Measurements from ENCODE around the gene TBC1D22A.

Gene TBC1D22A

DNA sequence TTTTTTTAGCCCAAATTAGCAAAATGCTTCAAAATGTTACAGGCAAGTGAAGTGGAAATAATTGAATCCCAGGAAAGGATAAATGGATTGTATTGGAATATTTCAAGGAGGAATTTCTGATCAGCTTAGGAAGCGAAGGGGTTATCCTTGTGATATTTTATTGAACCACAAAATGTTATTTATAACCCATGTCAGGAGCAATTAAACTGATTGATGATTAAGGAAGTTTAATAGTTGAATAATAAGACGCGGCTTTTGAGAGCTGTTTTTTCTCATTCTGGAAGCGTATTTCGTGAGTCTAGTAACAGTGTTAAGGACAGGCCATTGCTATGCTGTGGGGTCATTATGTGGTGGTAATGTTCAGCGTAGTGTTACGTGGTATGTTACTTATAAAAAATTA lies 192.3 kb downstream of the TBC1D22A start:
- H3F3A ChIP-seq (ENCODE audit: insufficient read depth, low read length) = no peaks in the 10 kb centered on the region
- TF ChIP-seq, protein P1, sequence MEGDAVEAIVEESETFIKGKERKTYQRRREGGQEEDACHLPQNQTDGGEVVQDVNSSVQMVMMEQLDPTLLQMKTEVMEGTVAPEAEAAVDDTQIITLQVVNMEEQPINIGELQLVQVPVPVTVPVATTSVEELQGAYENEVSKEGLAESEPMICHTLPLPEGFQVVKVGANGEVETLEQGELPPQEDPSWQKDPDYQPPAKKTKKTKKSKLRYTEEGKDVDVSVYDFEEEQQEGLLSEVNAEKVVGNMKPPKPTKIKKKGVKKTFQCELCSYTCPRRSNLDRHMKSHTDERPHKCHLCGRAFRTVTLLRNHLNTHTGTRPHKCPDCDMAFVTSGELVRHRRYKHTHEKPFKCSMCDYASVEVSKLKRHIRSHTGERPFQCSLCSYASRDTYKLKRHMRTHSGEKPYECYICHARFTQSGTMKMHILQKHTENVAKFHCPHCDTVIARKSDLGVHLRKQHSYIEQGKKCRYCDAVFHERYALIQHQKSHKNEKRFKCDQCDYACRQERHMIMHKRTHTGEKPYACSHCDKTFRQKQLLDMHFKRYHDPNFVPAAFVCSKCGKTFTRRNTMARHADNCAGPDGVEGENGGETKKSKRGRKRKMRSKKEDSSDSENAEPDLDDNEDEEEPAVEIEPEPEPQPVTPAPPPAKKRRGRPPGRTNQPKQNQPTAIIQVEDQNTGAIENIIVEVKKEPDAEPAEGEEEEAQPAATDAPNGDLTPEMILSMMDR (IDR thresholded peaks at IDR 0.05; ENCODE audit: low read length) = no peak
- TF ChIP-seq EZH2 (IDR thresholded peaks at IDR 0.05; ENCODE audit: borderline replicate concordance, low read length) = no peak
- no peaks in the 10 kb centered on the region; the same call in 1 of the 2 replicates for H3K79me2 ChIP-seq (ENCODE audit: insufficient read depth, low read length)
- no peak overlapping the region for H3K27ac ChIP-seq (ENCODE audit: low read depth, low read length, poor library complexity, severe bottlenecking)
- no peaks in the 10 kb centered on the region for H3K4me1 ChIP-seq (ENCODE audit: insufficient read depth, low read length, severe bottlenecking)
- no peaks in the 10 kb centered on the region for H3K9me2 ChIP-seq (ENCODE audit: low read depth, low read length)
- H3K9me3 ChIP-seq (ENCODE audit: low read length) = no peaks in the 10 kb centered on the region
- no peaks in the 10 kb centered on the region for H3K27me3 ChIP-seq (ENCODE audit: insufficient read depth, low read length)
- no peak overlapping the region for H2AFZ ChIP-seq (ENCODE audit: low read length)
- no peaks in the 10 kb centered on the region for H4K20me1 ChIP-seq (ENCODE audit: insufficient read depth, low read length)
- no peaks in the 10 kb centered on the region for H3K36me3 ChIP-seq (ENCODE audit: insufficient read depth, low read length)
- H3K9ac ChIP-seq (ENCODE audit: low read length) = no peak overlapping the region
- H3K4me2 ChIP-seq (ENCODE audit: low read length) = no peak overlapping the region
- H3K4me3 ChIP-seq (ENCODE audit: low read depth, low read length, poor library complexity, severe bottlenecking) = no peak overlapping the region

DNA sequence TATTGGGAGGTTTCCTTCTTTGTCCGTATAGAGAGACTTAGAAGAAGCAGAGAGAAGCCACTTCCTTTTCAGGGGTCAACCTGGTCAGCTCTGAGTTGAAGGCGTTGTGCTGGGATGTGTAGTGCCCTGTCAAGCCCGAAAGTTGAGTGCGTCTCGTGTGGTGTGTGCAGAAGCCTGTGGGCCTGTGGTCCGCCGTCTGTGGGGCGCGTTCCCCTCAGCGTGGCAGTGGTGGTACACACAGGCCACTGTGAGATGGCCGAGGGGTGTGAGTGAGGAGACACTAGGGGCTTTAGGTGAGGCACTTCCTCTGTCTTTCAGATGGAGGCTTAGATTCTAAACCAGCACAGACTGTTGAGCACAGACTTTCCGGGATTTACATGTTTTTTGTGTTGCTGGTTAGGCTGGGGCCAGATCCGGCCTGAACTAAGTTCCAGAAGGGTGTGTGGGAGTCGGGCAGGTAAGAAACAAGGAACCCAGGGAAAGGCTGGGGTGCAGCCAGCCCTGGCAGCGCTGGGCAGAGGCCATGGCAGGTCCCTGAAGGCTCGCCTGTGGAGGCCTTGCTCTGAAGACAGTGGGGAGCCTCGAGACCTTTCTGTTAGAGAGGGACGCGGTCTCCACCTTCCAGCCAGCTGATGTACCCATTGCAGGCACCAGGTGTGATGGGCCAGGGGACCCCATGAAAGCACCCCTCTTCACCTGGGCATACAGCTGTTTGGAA lies 194.2 kb downstream of the TBC1D22A start:
- Histone ChIP-seq H3K9me2 (ENCODE audit: low read depth, low read length) (no peaks in the 10 kb centered on the region), H3K79me2 (ENCODE audit: insufficient read depth, low read length) (no peaks in the 10 kb centered on the region; the same call in 1 of the 2 replicates), H3K36me3 (ENCODE audit: insufficient read depth, low read length) (no peaks in the 10 kb centered on the region), H4K20me1 (ENCODE audit: insufficient read depth, low read length) (no peaks in the 10 kb centered on the region), H2AFZ (ENCODE audit: low read length) (no peak overlapping the region), H3F3A (ENCODE audit: insufficient read depth, low read length) (no peaks in the 10 kb centered on the region), H3K4me3 (ENCODE audit: low read depth, low read length, poor library complexity, severe bottlenecking) (no peak overlapping the region), H3K27ac (ENCODE audit: low read depth, low read length, poor library complexity, severe bottlenecking) (no peak overlapping the region), H3K27me3 (ENCODE audit: insufficient read depth, low read length) (no peaks in the 10 kb centered on the region), H3K4me1 (ENCODE audit: insufficient read depth, low read length, severe bottlenecking) (no peaks in the 10 kb centered on the region), H3K4me2 (ENCODE audit: low read length) (no peak overlapping the region), H3K9ac (ENCODE audit: low read length) (no peak overlapping the region), H3K9me3 (ENCODE audit: low read length) (no peaks in the 10 kb centered on the region)
- no peak for TF ChIP-seq EZH2 (IDR thresholded peaks at IDR 0.05; ENCODE audit: borderline replicate concordance, low read length)
- TF ChIP-seq, protein P1 (IDR thresholded peaks at IDR 0.05; ENCODE audit: low read length) = no peak

DNA sequence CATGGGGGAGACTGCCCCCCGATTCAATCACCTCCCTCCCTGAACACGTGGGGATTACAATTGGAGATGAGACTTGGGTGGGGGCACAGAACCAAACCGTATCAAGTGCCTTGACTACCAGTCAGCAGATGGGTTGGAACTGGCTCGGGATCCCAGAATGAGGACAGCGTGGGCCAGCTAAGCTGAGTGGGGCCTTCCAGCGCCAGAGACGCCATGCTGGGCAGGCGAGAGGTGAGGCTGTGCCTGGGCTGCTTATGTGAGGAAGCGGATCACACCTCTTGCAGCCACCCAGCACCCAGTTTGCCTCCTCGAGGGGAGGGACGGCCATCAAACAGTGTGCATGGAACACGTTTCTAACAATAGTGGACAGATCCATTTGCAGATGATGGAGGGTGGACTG lies 195.1 kb downstream of the TBC1D22A start:
- Histone ChIP-seq H3K4me2 (ENCODE audit: low read length) (no peak overlapping the region), H4K20me1 (ENCODE audit: insufficient read depth, low read length) (no peaks in the 10 kb centered on the region), H3K4me3 (ENCODE audit: low read depth, low read length, poor library complexity, severe bottlenecking) (no peak overlapping the region), H2AFZ (ENCODE audit: low read length) (no peak overlapping the region), H3K9me2 (ENCODE audit: low read depth, low read length) (no peaks in the 10 kb centered on the region), H3K4me1 (ENCODE audit: insufficient read depth, low read length, severe bottlenecking) (no peaks in the 10 kb centered on the region), H3K9me3 (ENCODE audit: low read length) (no peaks in the 10 kb centered on the region), H3K36me3 (ENCODE audit: insufficient read depth, low read length) (no peaks in the 10 kb centered on the region), H3F3A (ENCODE audit: insufficient read depth, low read length) (no peaks in the 10 kb centered on the region), H3K27me3 (ENCODE audit: insufficient read depth, low read length) (no peaks in the 10 kb centered on the region), H3K27ac (ENCODE audit: low read depth, low read length, poor library complexity, severe bottlenecking) (no peak overlapping the region), H3K9ac (ENCODE audit: low read length) (no peak overlapping the region), H3K79me2 (ENCODE audit: insufficient read depth, low read length) (no peaks in the 10 kb centered on the region; the same call in 1 of the 2 replicates)
- TF ChIP-seq, protein P1 (IDR thresholded peaks at IDR 0.05; ENCODE audit: low read length) = no peak
- TF ChIP-seq EZH2 (IDR thresholded peaks at IDR 0.05; ENCODE audit: borderline replicate concordance, low read length) = no peak
